Skeletal muscle satellite cell (primary cell): ENCODE results near the gene RPL22.

Experiments
- H3K27me3 ChIP-seq: 2 replicates; pipeline ENCODE4 v1.7.0; 2013; ENCODE audit warnings: low read length; ENCODE audit not compliant: control insufficient read depth, insufficient read depth
- H3K36me3 ChIP-seq: 2 replicates; pipeline ENCODE4 v1.7.0; 2013; ENCODE audit warnings: mild to moderate bottlenecking, control low read depth, low read length; ENCODE audit not compliant: insufficient read depth
- H3K4me1 ChIP-seq: 2 replicates; pipeline ENCODE4 v1.7.0; 2013; ENCODE audit warnings: low read length; ENCODE audit not compliant: control insufficient read depth, insufficient read depth
- H3K4me2 ChIP-seq: 2 replicates; pipeline ENCODE4 v1.7.0; 2013; ENCODE audit warnings: mild to moderate bottlenecking, low read length
- H3K4me3 ChIP-seq: 2 replicates; pipeline ENCODE4 v1.7.0; 2013; ENCODE audit warnings: low read length
- H3K9ac ChIP-seq: 2 replicates; pipeline ENCODE4 v1.7.0; 2013; ENCODE audit warnings: mild to moderate bottlenecking, low read depth, low read length, moderate library complexity
- H3K9me3 ChIP-seq: replicated peaks from 2 replicates; pipeline ENCODE4 v1.7.0; 2013; ENCODE audit warnings: mild to moderate bottlenecking, control low read depth, low read length

RPL22 gene

DNA sequence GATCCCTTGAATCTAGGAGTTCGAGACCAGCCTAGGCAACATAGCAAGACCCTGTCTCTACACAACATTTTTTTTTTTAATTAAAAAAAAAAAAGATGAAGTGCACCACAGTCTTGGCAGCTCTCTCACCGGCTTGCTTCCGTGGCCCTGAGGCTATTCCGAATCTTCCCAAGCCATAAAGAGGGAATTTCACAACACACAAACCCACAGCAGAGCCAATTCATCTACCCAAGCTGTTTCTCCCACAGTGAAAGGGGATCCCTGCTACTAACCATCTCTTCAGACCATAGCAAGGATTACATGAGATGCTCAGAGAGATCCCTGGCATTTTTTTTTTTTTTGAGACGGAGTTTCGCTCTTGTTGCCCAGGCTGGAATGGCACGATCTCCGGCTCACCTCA is 10.9 kb downstream of the RPL22 start:
- H3K36me3 ChIP-seq: peaks cover 44% of the 10 kb centered on the region

GRCh38 chr1:6185635-6186382 is 13.6 kb downstream of the RPL22 start:
- Histone ChIP-seq H3K4me2 (no peak overlapping the region), H3K27me3 (peaks cover 5% of the 10 kb centered on the region), H3K9ac (no peak overlapping the region), H3K4me3 (no peak overlapping the region), H3K36me3 (peaks cover 31% of the 10 kb centered on the region), H3K4me1 (no peaks in the 10 kb centered on the region), H3K9me3 (no peaks in the 10 kb centered on the region)

More for the DNA sequence above, 10.9 kb downstream of the RPL22 start:
- H3K27me3 ChIP-seq: no peaks in the 10 kb centered on the region
- no peak overlapping the region for H3K9ac ChIP-seq
- no peaks in the 10 kb centered on the region for H3K4me1 ChIP-seq
- H3K9me3 ChIP-seq: no peaks in the 10 kb centered on the region
- no peak overlapping the region for H3K4me2 ChIP-seq
- no peak overlapping the region for H3K4me3 ChIP-seq

- Histone ChIP-seq H3K9ac (no peak overlapping the region), H3K4me3 (no peak overlapping the region), H3K27me3 (peaks cover 8% of the 10 kb centered on the region), H3K4me2 (no peak overlapping the region), H3K9me3 (no peaks in the 10 kb centered on the region), H3K36me3 (peaks cover 26% of the 10 kb centered on the region), H3K4me1 (no peaks in the 10 kb centered on the region)
Observed at GRCh38 chr1:6185151-6185550, 14.2 kb downstream of the RPL22 start.

- Histone ChIP-seq H3K9me3 (no peaks in the 10 kb centered on the region), H3K36me3 (peaks cover 20% of the 10 kb centered on the region), H3K4me2 (no peak overlapping the region), H3K27me3 (peaks cover 8% of the 10 kb centered on the region), H3K4me3 (no peak overlapping the region), H3K9ac (no peak overlapping the region), H3K4me1 (peaks cover 4% of the 10 kb centered on the region)
Observed at GRCh38 chr1:6184083-6184783, 15.2 kb downstream of the RPL22 start.

- H3K27me3 ChIP-seq: peaks cover 15% of the 10 kb centered on the region
- H3K9ac ChIP-seq: no peak overlapping the region
- H3K36me3 ChIP-seq: peaks cover 15% of the 10 kb centered on the region
- no peaks in the 10 kb centered on the region for H3K9me3 ChIP-seq
- peaks cover 6% of the 10 kb centered on the region for H3K4me1 ChIP-seq
- no peak overlapping the region for H3K4me2 ChIP-seq
- no peak overlapping the region for H3K4me3 ChIP-seq
Observed at GRCh38 chr1:6183520-6183989, 15.8 kb downstream of the RPL22 start.

- Histone ChIP-seq H3K9me3 (no peaks in the 10 kb centered on the region), H3K27me3 (peaks cover 37% of the 10 kb centered on the region), H3K36me3 (peaks cover 15% of the 10 kb centered on the region), H3K9ac (no peak overlapping the region), H3K4me2 (no peak overlapping the region), H3K4me1 (peaks cover 6% of the 10 kb centered on the region), H3K4me3 (no peak overlapping the region)
Observed at GRCh38 chr1:6181347-6181770, 18.0 kb downstream of the RPL22 start.

GRCh38 chr1:6180707-6181311 is 18.6 kb downstream of the RPL22 start:
- Histone ChIP-seq H3K9ac (no peak overlapping the region), H3K4me3 (no peak overlapping the region), H3K4me2 (no peak overlapping the region), H3K9me3 (no peaks in the 10 kb centered on the region), H3K36me3 (peaks cover 15% of the 10 kb centered on the region), H3K4me1 (peaks cover 6% of the 10 kb centered on the region), H3K27me3 (peaks cover 42% of the 10 kb centered on the region)

- Histone ChIP-seq H3K4me3 (no peak within 1 kb of the TSS), H3K9me3 (no peaks in the 10 kb centered on the region), H3K4me1 (peaks cover 6% of the 10 kb centered on the region), H3K4me2 (peak within 1 kb of the TSS; percentile 48), H3K9ac (no peak within 1 kb of the TSS), H3K36me3 (peaks cover 11% of the 10 kb centered on the region), H3K27me3 (peaks cover 46% of the 10 kb centered on the region)
Observed at GRCh38 chr1:6180268-6180706, 19.1 kb downstream of the RPL22 start, which contains the start of gene CHD5. TSS of gene CHD5 (minus strand) at chr1:6180321. CDS start at chr1:6180023, 298 bp downstream.

DNA sequence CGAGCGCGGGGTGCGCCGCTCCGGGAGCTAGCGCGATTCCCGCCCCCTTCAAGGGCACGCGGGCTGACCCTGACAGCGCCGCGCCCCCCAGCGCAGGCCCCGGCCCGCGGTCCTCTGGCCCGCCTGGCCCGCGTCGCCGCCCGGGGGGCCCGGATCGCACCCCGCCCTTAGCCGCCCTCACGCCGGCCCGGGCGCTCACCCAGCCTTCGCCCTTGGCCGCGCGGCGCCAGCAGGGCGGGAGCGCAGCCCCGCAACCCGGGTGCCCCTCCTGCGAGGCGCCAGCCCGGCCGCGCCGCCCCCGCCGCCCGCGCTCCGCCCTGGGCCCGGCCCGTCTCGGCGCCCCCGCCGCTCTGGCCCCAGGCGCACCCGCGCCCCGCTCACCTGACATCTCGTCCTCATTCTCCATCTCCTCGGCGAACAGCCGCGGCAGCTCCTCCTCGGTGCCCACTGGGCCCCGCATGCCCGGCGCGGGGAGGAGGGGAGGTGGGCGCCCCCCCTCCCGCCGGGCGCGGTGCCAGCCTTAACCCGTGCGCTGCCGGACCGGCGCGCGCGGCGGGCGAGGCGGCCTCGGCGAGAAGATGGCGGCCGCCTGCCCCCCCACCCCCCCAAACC is 19.7 kb downstream of the RPL22 start:
- Histone ChIP-seq H3K27me3 (peaks cover 46% of the 10 kb centered on the region), H3K4me1 (peaks cover 6% of the 10 kb centered on the region), H3K4me2 (peak overlapping the region; percentile 48), H3K36me3 (peaks cover 6% of the 10 kb centered on the region), H3K9me3 (no peaks in the 10 kb centered on the region), H3K9ac (no peak overlapping the region), H3K4me3 (no peak overlapping the region)

DNA sequence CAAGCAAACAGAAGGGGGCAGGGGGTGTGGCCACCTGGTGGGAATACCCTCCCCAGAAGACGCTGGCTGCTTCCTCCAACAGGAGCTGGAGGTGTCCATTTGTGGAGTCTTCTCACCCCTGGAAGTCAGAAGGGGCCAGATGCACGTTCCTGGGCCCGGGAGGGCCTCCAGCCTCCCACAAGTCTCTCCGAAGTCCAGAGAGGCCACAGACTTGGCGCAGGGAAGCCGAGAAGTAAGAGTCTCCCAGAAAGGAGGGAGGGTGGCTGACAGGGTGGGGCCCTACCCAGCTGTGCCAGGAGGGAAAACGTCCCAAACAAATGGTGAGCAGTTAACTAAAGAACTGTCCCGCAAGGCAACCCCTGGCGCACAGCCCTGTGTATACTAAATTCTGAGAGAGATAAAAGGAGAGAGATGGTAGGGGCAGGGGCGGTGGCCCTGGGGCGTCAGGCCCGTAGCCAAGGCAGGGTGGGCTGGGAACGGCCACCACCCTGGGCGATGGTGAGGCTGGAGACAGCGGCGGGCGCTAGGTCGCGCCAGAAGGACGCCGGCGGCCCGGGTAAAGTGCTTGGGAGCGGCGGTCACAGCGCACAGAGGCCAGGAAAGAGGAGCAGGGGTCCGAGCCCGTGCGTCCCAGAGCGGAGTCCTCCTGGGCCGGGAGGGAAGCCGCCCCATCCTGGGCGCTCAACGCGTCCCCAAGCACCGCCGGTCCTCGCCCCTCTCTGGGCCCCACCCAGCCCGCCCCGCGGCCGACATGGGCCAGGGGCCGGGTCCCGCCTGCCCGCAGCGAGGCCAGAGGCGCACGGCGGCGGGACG is 20.4 kb downstream of the RPL22 start:
- Histone ChIP-seq H3K9ac (no peak overlapping the region), H3K4me3 (no peak overlapping the region), H3K36me3 (no peaks in the 10 kb centered on the region), H3K9me3 (no peaks in the 10 kb centered on the region), H3K4me2 (peak overlapping the region; percentile 48), H3K4me1 (peaks cover 6% of the 10 kb centered on the region), H3K27me3 (peaks cover 50% of the 10 kb centered on the region)
